HepG2 (cell line): Measurements from ENCODE around the gene BRAT1. TPM values are rescaled to one million over a fixed set of nuclear protein-coding genes. Genes with fewer than 3 reads are reported as not detected.

Source experiments
- ARID2 ChIP-seq: sonication (generic); formaldehyde crosslinking; IDR thresholded peaks from 2 replicates; pipeline ENCODE4 v1.8.1; 2022; ENCODE audit warnings: mild to moderate bottlenecking, missing genetic modification reagents, borderline replicate concordance
- BCL6 ChIP-seq: IDR thresholded peaks from 2 replicates; pipeline ENCODE4 v1.6.1; 2016; ENCODE audit warnings: missing genetic modification reagents, missing compliant biosample characterization
- CTCF ChIP-seq: sonication (generic); formaldehyde crosslinking; IDR thresholded peaks from 2 replicates; pipeline ENCODE4 v1.5.0; 2020; ENCODE audit warnings: mild to moderate bottlenecking, missing genetic modification reagents, moderate library complexity
- ELK4 ChIP-seq: sonication (generic); formaldehyde crosslinking; IDR thresholded peaks from 2 replicates; pipeline ENCODE4 v1.9.0; 2021; ENCODE audit warnings: missing genetic modification reagents, borderline replicate concordance
- ETV5 ChIP-seq: IDR thresholded peaks from 2 replicates; pipeline ENCODE4 v1.6.1; 2018; ENCODE audit warnings: missing biosample characterization, missing genetic modification reagents, inconsistent platforms, borderline replicate concordance
- GABPB1 ChIP-seq: IDR thresholded peaks from 2 replicates; pipeline ENCODE4 v1.6.1; 2016; ENCODE audit warnings: mild to moderate bottlenecking, missing genetic modification reagents, moderate library complexity, missing compliant biosample characterization
- HMGXB4 ChIP-seq, 2 experiments: sonication (generic) in 1 of 2; formaldehyde crosslinking in 1 of 2; IDR thresholded peaks; 2 replicates each; pipeline versions ENCODE4 v1.4.0 to v1.6.1; 2018 to 2020; ENCODE audit warnings: missing genetic modification reagents in 2 of 2, borderline replicate concordance in 1 of 2, low read depth in 1 of 2, mild to moderate bottlenecking in 1 of 2, missing biosample characterization in 1 of 2
- HNF1B ChIP-seq: sonication (generic); formaldehyde crosslinking; IDR thresholded peaks from 2 replicates; pipeline ENCODE4 v1.5.1; 2020; ENCODE audit warnings: mild to moderate bottlenecking, moderate library complexity, missing genetic modification reagents
- MYC ChIP-seq: sonication (generic); formaldehyde crosslinking; IDR thresholded peaks from 2 replicates; pipeline ENCODE4 v1.9.0; 2021; ENCODE audit warnings: missing genetic modification reagents, borderline replicate concordance
- SP1 ChIP-seq, 2 experiments: fragments of 450-650 bp in 1 of 2; sonication (generic) in 1 of 2; formaldehyde crosslinking in 1 of 2; IDR thresholded peaks; 2 replicates each; pipeline versions ENCODE4 v1.4.0 to v1.6.1; 2016 to 2020; ENCODE audit warnings: missing genetic modification reagents in 1 of 2
- TAF1 ChIP-seq: sonication (generic); formaldehyde crosslinking; IDR thresholded peaks from 2 replicates; pipeline ENCODE4 v1.4.0; 2020; ENCODE audit warnings: missing genetic modification reagents
- TBX3 ChIP-seq: fragments of 450-650 bp; IDR thresholded peaks from 2 replicates; pipeline ENCODE4 v1.6.1; 2017; ENCODE audit warnings: antibody characterized with exemption, mild to moderate bottlenecking, inconsistent platforms, borderline replicate concordance
- ZNF235 ChIP-seq: sonication (generic); formaldehyde crosslinking; IDR thresholded peaks from 2 replicates; pipeline ENCODE4 v1.8.1; 2023; ENCODE audit warnings: mild to moderate bottlenecking, missing genetic modification reagents, borderline replicate concordance
- ZNF275 ChIP-seq: sonication (generic); formaldehyde crosslinking; IDR thresholded peaks from 2 replicates; pipeline ENCODE4 v1.8.0; 2022; ENCODE audit warnings: missing genetic modification reagents, mild to moderate bottlenecking, inconsistent platforms, borderline replicate concordance
- ZNF350 ChIP-seq: sonication (generic); formaldehyde crosslinking; IDR thresholded peaks from 2 replicates; pipeline ENCODE4 v1.4.0; 2020; ENCODE audit warnings: mild to moderate bottlenecking, low read depth, missing genetic modification reagents, borderline replicate concordance
- ZNF362 ChIP-seq: sonication (generic); formaldehyde crosslinking; IDR thresholded peaks from 2 replicates; pipeline ENCODE4 v1.4.0; 2020; ENCODE audit warnings: missing genetic modification reagents, mild to moderate bottlenecking, borderline replicate concordance
- ZNF792 ChIP-seq: IDR thresholded peaks from 2 replicates; pipeline ENCODE4 v1.6.1; 2016
- polyA plus RNA-seq, 8 experiments: library from polyadenylated mRNA; depleted of rRNA in 3 of 8; stranded (reverse) in 7 of 8; unstranded in 1 of 8; fragments of >200 nt; fragmentation: Illumina TruSeq in 4 of 8; extraction: Trizol in 4 of 8; gene quantifications; 2 replicates each; pipeline versions ENCODE4 v1.2.1 to v1.2.3, GENCODE V29; 2011 to 2016; ENCODE audit warnings: low read depth in 4 of 8, missing spikeins in 1 of 8, mixed read lengths in 1 of 8; ENCODE audit not compliant: insufficient read depth in 1 of 8
- total RNA-seq, 5 experiments: library from RNA; depleted of rRNA; stranded (reverse); fragments of >200 nt; fragmentation: Illumina TruSeq; extraction: Trizol; gene quantifications; 2 replicates each; pipeline ENCODE4 v1.2.3, GENCODE V29; 2016; ENCODE audit warnings: low read depth in 1 of 5

Gene BRAT1
- total and polyA plus RNA-seq, 2 of the 13 experiments (the other 11 are each of a cell fraction or from before 2014, with no cell fraction given), result 10.2 to 20.3 TPM

- TF ChIP-seq ELK4 (no peak), TAF1 (CRISPR knock-in tag) (peak; percentile 55), HMGXB4 (CRISPR knock-in tag; IDR thresholded peaks at IDR 0.05; ENCODE audit: borderline replicate concordance in 1 of 2, low read depth in 1 of 2) (peak; percentile 76 to 87; a peak in 3 of 4 replicates), ZNF350 (CRISPR knock-in tag) (no peak), ZNF275 (CRISPR knock-in tag) (peak; percentile 92; the same call in 1 of the 2 replicates), HNF1B (CRISPR knock-in tag) (peak; percentile 81), ZNF235 (0 out of 2 replicates have a peak, but pooled peaks have one; percentile 29), TBX3 (0 out of 2 replicates have a peak, but pooled peaks have one; percentile 23), BCL6 (CRISPR knock-in tag) (0 out of 2 replicates have a peak, but pooled peaks have one; percentile 7), SP1 (IDR thresholded peaks at IDR 0.05) (no peak), SP1 (CRISPR knock-in tag; IDR thresholded peaks at IDR 0.05) (peak; percentile 35; the same call in 1 of the 2 replicates), ARID2 (CRISPR knock-in tag) (no peak), MYC (CRISPR knock-in tag) (peak; percentile 59), ETV5 (peak; percentile 78), ZNF362 (CRISPR knock-in tag) (0 out of 2 replicates have a peak, but pooled peaks have one; percentile 50), GABPB1 (peak; percentile 88), ZNF792 (CRISPR knock-in tag) (0 out of 2 replicates have a peak, but pooled peaks have one; percentile 32), CTCF (CRISPR knock-in tag) (peak; percentile 55)
Measured at GRCh38 chr7:2555121-2556052, at the start of gene BRAT1 (continued).
